Measurements from ENCODE around the gene FHOD1. TPM values are rescaled to one million over a fixed set of nuclear protein-coding genes. Genes with fewer than 3 reads are reported as not detected.
A peak's percentile ranks its signal among the peaks of the same experiment; 100 is the strongest.

FHOD1 gene
- polyA plus RNA-seq (2011; rRNA removed) (21.2 and 25.4 TPM in 2 replicates), polyA minus RNA-seq (2011; rRNA and poly(A)+ RNA removed) (33.5 and 48.0 TPM in 2 replicates)

- H3K27ac ChIP-seq (ENCODE audit: low read depth, low read length): peak within 1 kb of the TSS; percentile 90
- H3K27me3 ChIP-seq (ENCODE audit: control insufficient read depth, insufficient read depth, low read length): no peaks in the 10 kb centered on the region
- ChIA-PET POLR2A (interaction anchor here (0.6 to 1.5 kb wide), 12 partner anchors 9 to 315 kb away, joined by 3 to 12 read pairs (median 4); partner anchors contain the start of genes ATP6V0D1, TMEM208 and TPPP3), CTCF (interaction anchor here (3.0 kb wide), 1 partner anchor 13 kb away, joined by 14 read pairs; no protein-coding TSS in a partner anchor)
- DNase-seq (ENCODE audit: low read depth, low spot score): peak; percentile 79
- TF ChIP-seq, protein P1, sequence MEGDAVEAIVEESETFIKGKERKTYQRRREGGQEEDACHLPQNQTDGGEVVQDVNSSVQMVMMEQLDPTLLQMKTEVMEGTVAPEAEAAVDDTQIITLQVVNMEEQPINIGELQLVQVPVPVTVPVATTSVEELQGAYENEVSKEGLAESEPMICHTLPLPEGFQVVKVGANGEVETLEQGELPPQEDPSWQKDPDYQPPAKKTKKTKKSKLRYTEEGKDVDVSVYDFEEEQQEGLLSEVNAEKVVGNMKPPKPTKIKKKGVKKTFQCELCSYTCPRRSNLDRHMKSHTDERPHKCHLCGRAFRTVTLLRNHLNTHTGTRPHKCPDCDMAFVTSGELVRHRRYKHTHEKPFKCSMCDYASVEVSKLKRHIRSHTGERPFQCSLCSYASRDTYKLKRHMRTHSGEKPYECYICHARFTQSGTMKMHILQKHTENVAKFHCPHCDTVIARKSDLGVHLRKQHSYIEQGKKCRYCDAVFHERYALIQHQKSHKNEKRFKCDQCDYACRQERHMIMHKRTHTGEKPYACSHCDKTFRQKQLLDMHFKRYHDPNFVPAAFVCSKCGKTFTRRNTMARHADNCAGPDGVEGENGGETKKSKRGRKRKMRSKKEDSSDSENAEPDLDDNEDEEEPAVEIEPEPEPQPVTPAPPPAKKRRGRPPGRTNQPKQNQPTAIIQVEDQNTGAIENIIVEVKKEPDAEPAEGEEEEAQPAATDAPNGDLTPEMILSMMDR (IDR thresholded peaks at IDR 0.05; ENCODE audit: low read depth, low read length): no peak
- peak within 1 kb of the TSS; percentile 86 for H3K4me3 ChIP-seq (ENCODE audit: low read depth, low read length)
- H3K9me3 ChIP-seq (ENCODE audit: control insufficient read depth, insufficient read depth, low read length): no peaks in the 10 kb centered on the region; the same call in 1 of the 2 replicates
Observed at GRCh38 chr16:67247192-67248072, at the start of gene FHOD1. TSS of gene FHOD1 (minus strand) at chr16:67247481. CDS start at chr16:67247410, 71 bp downstream.

GRCh38 chr16:67296420-67296819 is 49.1 kb upstream of the FHOD1 start:
- CTCF ChIA-PET: interaction anchor here (1.2 to 1.5 kb wide), 2 partner anchors 43 to 185 kb away, joined by 3 to 4 read pairs; no protein-coding TSS in a partner anchor
- POLR2A ChIA-PET: interaction anchor here (0.9 to 1.4 kb wide), 3 partner anchors 15 to 49 kb away, joined by 3 to 5 read pairs (median 4); partner anchors contain the start of gene FHOD1
- Histone ChIP-seq H3K9me3 (ENCODE audit: control insufficient read depth, insufficient read depth, low read length) (no peaks in the 10 kb centered on the region), H3K27ac (ENCODE audit: low read depth, low read length) (no peak overlapping the region), H3K27me3 (ENCODE audit: control insufficient read depth, insufficient read depth, low read length) (no peaks in the 10 kb centered on the region), H3K4me3 (ENCODE audit: low read depth, low read length) (no peak overlapping the region)
- DNase-seq (ENCODE audit: low read depth, low spot score): no peak
- TF ChIP-seq, protein P1 (IDR thresholded peaks at IDR 0.05; ENCODE audit: low read depth, low read length): no peak

DNA sequence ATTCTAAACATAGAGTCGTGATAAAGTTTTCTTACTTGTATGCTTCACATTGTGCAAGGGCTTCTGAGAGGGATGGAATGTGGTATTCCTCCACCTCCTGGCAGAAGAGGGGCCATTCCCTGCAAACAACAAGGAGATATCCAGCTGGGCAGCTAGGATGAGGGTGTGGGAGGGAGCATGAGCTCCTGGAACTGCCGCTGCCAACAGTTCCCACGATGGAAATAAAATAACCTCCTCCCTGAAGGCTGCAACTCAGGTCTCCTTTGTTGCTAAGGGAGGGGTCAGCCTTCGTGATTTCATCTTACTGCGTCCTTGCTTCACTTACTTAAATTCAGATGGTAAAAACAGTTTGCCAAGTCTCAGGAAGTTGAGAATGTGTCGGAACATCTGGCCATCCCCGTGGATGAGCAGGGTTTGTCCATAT is 47.7 kb upstream of the FHOD1 start:
- ChIA-PET CTCF (no interaction called here), POLR2A (interaction anchor here (1.4 kb wide), 1 partner anchor 18 kb away, joined by 3 read pairs; no protein-coding TSS in a partner anchor)
- Histone ChIP-seq H3K27ac (ENCODE audit: low read depth, low read length) (peak overlapping the region; percentile 21), H3K4me3 (ENCODE audit: low read depth, low read length) (no peak overlapping the region), H3K27me3 (ENCODE audit: control insufficient read depth, insufficient read depth, low read length) (no peaks in the 10 kb centered on the region), H3K9me3 (ENCODE audit: control insufficient read depth, insufficient read depth, low read length) (no peaks in the 10 kb centered on the region)
- DNase-seq (ENCODE audit: low read depth, low spot score): no peak
- TF ChIP-seq, protein P1 (IDR thresholded peaks at IDR 0.05; ENCODE audit: low read depth, low read length): peak; percentile 34; the same call in 1 of the 2 replicates

- Histone ChIP-seq H3K9me3 (ENCODE audit: control insufficient read depth, insufficient read depth, low read length) (no peaks in the 10 kb centered on the region), H3K27ac (ENCODE audit: low read depth, low read length) (peak overlapping the region; percentile 31), H3K4me3 (ENCODE audit: low read depth, low read length) (no peak overlapping the region), H3K27me3 (ENCODE audit: control insufficient read depth, insufficient read depth, low read length) (no peaks in the 10 kb centered on the region)
- ChIA-PET POLR2A (interaction anchor here (1.4 kb wide), 1 partner anchor 17 kb away, joined by 3 read pairs; no protein-coding TSS in a partner anchor), CTCF (interaction anchor here (0.5 kb wide), 1 partner anchor 102 kb away, joined by 4 read pairs; no protein-coding TSS in a partner anchor)
- DNase-seq (ENCODE audit: low read depth, low spot score): no peak
- TF ChIP-seq, protein P1 (IDR thresholded peaks at IDR 0.05; ENCODE audit: low read depth, low read length): no peak
Observed at GRCh38 chr16:67294171-67294757, 47.0 kb upstream of the FHOD1 start.
